GM10847 (cell line): ENCODE measurements around the gene AKAP6.

Source experiments
- POLR2A ChIP-seq: IDR thresholded peaks from 2 replicates; pipeline ENCODE4 v1.6.1; 2011; ENCODE audit not compliant: insufficient read length; ENCODE audit errors: extremely low read depth

AKAP6 gene

GRCh38 chr14:32720927-32721326, 391.8 kb downstream of the AKAP6 start:
- TF ChIP-seq POLR2A = no peak

GRCh38 chr14:32722631-32723183, 393.6 kb downstream of the AKAP6 start:
- TF ChIP-seq POLR2A = no peak

- no peak for TF ChIP-seq POLR2A
Observed at GRCh38 chr14:32724867-32725471, 395.9 kb downstream of the AKAP6 start.

- no peak for TF ChIP-seq POLR2A
Observed at GRCh38 chr14:32726516-32726915, 397.4 kb downstream of the AKAP6 start.

GRCh38 chr14:32727832-32728231, 398.7 kb downstream of the AKAP6 start:
- no peak for TF ChIP-seq POLR2A

GRCh38 chr14:32728526-32728925, 399.4 kb downstream of the AKAP6 start:
- no peak for TF ChIP-seq POLR2A

- no peak for TF ChIP-seq POLR2A
Observed at GRCh38 chr14:32728976-32729375, 399.9 kb downstream of the AKAP6 start.

- TF ChIP-seq POLR2A = no peak
Observed at GRCh38 chr14:32731249-32731648, 402.2 kb downstream of the AKAP6 start.

- TF ChIP-seq POLR2A = no peak
Observed at GRCh38 chr14:32733015-32733414, 403.9 kb downstream of the AKAP6 start.

- no peak for TF ChIP-seq POLR2A
Observed at GRCh38 chr14:32734261-32734660, 405.2 kb downstream of the AKAP6 start.

- TF ChIP-seq POLR2A = no peak
Observed at GRCh38 chr14:32737621-32738020, 408.5 kb downstream of the AKAP6 start.

GRCh38 chr14:32738206-32738871, 409.2 kb downstream of the AKAP6 start:
- TF ChIP-seq POLR2A = no peak

- TF ChIP-seq POLR2A = no peak
Observed at GRCh38 chr14:32744811-32745445, 415.8 kb downstream of the AKAP6 start.

- TF ChIP-seq POLR2A = no peak
Observed at GRCh38 chr14:32754209-32754608, 425.1 kb downstream of the AKAP6 start.

GRCh38 chr14:32756173-32756572, 427.1 kb downstream of the AKAP6 start:
- no peak for TF ChIP-seq POLR2A

- TF ChIP-seq POLR2A = no peak
Observed at GRCh38 chr14:32756775-32757174, 427.7 kb downstream of the AKAP6 start.
